H1 (cell line): ENCODE data around the gene FAM169A. TPM values are rescaled to one million over a fixed set of nuclear protein-coding genes. Genes with fewer than 3 reads are reported as not detected.
"Not testable (repeated sequence)": the region's sequence is repeated elsewhere in the genome, so short reads cannot be mapped to it uniquely, and the experiment has no call there.

Experiments used
- CTCF ChIA-PET: fragments of 300-600 bp; sonication (Branson Sonifier 250); formaldehyde crosslinking; loops from one replicate; lab custom pipeline; 2021; ENCODE audit not compliant: partially characterized antibody; lab: Charles Lee
- POLR2A ChIA-PET: fragments of 300-600 bp; sonication (Branson Sonifier 250); formaldehyde crosslinking; loops from one replicate; lab custom pipeline; 2021; ENCODE audit warnings: inconsistent platforms; ENCODE audit not compliant: partially characterized antibody; lab: Charles Lee
- DNase-seq, 2 experiments: peaks; one replicate each; pipeline versions ENCODE4 v3.0.0 to v3.0.0-alpha.2; 2010 to 2022; ENCODE audit warnings: low spot score in 2 of 2, low read depth in 1 of 2, mixed read lengths in 1 of 2
- FAIRE-seq: peaks from 2 replicates; lab custom pipeline; 2011; peaks lifted over from hg19 to GRCh38; lab: Jason Lieb, UNC
- H2AFZ ChIP-seq: 2 replicates; pipeline ENCODE4 v1.8.1; 2012; ENCODE audit warnings: low read length, inconsistent platforms
- H2AK5ac ChIP-seq: 2 replicates; pipeline ENCODE4 v1.6.1; 2013; ENCODE audit warnings: low read depth, low read length
- H2BK120ac ChIP-seq: replicated peaks from 2 replicates; pipeline ENCODE3; 2013; ENCODE audit warnings: low read depth, low read length, inconsistent platforms
- H2BK12ac ChIP-seq: 2 replicates; pipeline ENCODE4 v1.6.1; 2013; ENCODE audit warnings: low read depth, low read length
- H2BK15ac ChIP-seq: 2 replicates; pipeline ENCODE4 v1.6.1; 2013; ENCODE audit warnings: low read length
- H2BK20ac ChIP-seq: 2 replicates; pipeline ENCODE4 v1.6.1; 2013; ENCODE audit warnings: low read length
- H2BK5ac ChIP-seq: 2 replicates; pipeline ENCODE4 v1.6.1; 2013; ENCODE audit warnings: low read depth, low read length
- H3K14ac ChIP-seq: 2 replicates; pipeline ENCODE4 v1.6.1; 2013; ENCODE audit warnings: inconsistent platforms; ENCODE audit not compliant: insufficient read length
- H3K18ac ChIP-seq: 2 replicates; pipeline ENCODE4 v1.6.1; 2013; ENCODE audit warnings: low read length; ENCODE audit errors: extremely low read depth
- H3K23ac ChIP-seq: 2 replicates; pipeline ENCODE4 v1.6.1; 2013; ENCODE audit warnings: inconsistent platforms; ENCODE audit not compliant: insufficient read length
- H3K23me2 ChIP-seq: 2 replicates; pipeline ENCODE4 v1.6.1; 2013; ENCODE audit warnings: low read depth, low read length
- H3K27ac ChIP-seq: 2 replicates; pipeline ENCODE4 v1.6.1; 2011; ENCODE audit warnings: low read depth, low read length, inconsistent platforms
- H3K27me3 ChIP-seq, 4 experiments: replicated peaks in 1 of 4; 1 replicate in 1 of 4; 2 replicates in 3 of 4; pipeline versions ENCODE4 v1.6.1 to v1.8.1; 2011 to 2013; ENCODE audit warnings: low read length in 3 of 4, mild to moderate bottlenecking in 3 of 4, inconsistent platforms in 2 of 4, mixed read lengths in 2 of 4, moderate library complexity in 1 of 4; ENCODE audit not compliant: control insufficient read depth in 3 of 4, insufficient read depth in 3 of 4; ENCODE audit errors: extremely low read depth in 1 of 4
- H3K36me3 ChIP-seq, 4 experiments: 2 replicates each; pipeline versions ENCODE4 v1.6.1 to v1.8.1; 2011 to 2013; ENCODE audit warnings: mild to moderate bottlenecking in 4 of 4, low read length in 3 of 4, moderate library complexity in 2 of 4, control low read depth in 1 of 4, inconsistent platforms in 1 of 4; ENCODE audit not compliant: insufficient read depth in 4 of 4, control insufficient read depth in 2 of 4
- H3K4ac ChIP-seq: replicated peaks from 2 replicates; pipeline ENCODE3; 2013; ENCODE audit warnings: low read length, low read depth, mixed read lengths, inconsistent platforms; ENCODE audit not compliant: insufficient read length
- H3K4me1 ChIP-seq, 4 experiments: replicated peaks in 1 of 4; 1 replicate in 1 of 4; 2 replicates in 3 of 4; pipeline versions ENCODE4 v1.6.1 to v1.8.1; 2011 to 2013; ENCODE audit warnings: low read length in 3 of 4, inconsistent platforms in 2 of 4, mixed read lengths in 1 of 4; ENCODE audit not compliant: insufficient read depth in 4 of 4, control insufficient read depth in 3 of 4
- H3K4me2 ChIP-seq, 2 experiments: 2 replicates each; pipeline versions ENCODE4 v1.6.1 to v1.8.1; 2011 to 2013; ENCODE audit warnings: low read depth in 2 of 2, low read length in 2 of 2, control low read depth in 1 of 2, inconsistent platforms in 1 of 2, mild to moderate bottlenecking in 1 of 2; ENCODE audit not compliant: insufficient read depth in 1 of 2
- H3K4me3 ChIP-seq, 4 experiments: fragments of 200-600, 300-600 bp in 1 of 4; sonication (generic), shearing (Covaris generic), sonication (Bioruptor Twin) in 1 of 4; 2 replicates each; pipeline versions ENCODE4 v1.5.1 to v1.8.1; 2011 to 2016; ENCODE audit warnings: low read length in 4 of 4, low read depth in 3 of 4, control low read depth in 2 of 4, inconsistent platforms in 2 of 4, mild to moderate bottlenecking in 2 of 4, mixed read lengths in 1 of 4, moderate library complexity in 1 of 4; ENCODE audit not compliant: insufficient read depth in 2 of 4; ENCODE audit errors: extremely low read depth in 1 of 4
- H3K56ac ChIP-seq: replicated peaks from 2 replicates; pipeline ENCODE3; 2013; ENCODE audit warnings: low read depth, mild to moderate bottlenecking, mixed read lengths, low read length, inconsistent platforms; ENCODE audit not compliant: insufficient read length
- H3K79me1 ChIP-seq: 2 replicates; pipeline ENCODE4 v1.6.1; 2013; ENCODE audit warnings: low read depth, low read length, control low read depth
- H3K79me2 ChIP-seq, 2 experiments: 2 replicates each; pipeline versions ENCODE4 v1.6.1 to v1.8.1; 2012 to 2013; ENCODE audit warnings: low read length in 2 of 2, mild to moderate bottlenecking in 2 of 2, inconsistent platforms in 1 of 2; ENCODE audit not compliant: insufficient read depth in 2 of 2, control insufficient read depth in 1 of 2
- H3K9ac ChIP-seq, 4 experiments: replicated peaks in 1 of 4; 1 replicate in 1 of 4; 2 replicates in 3 of 4; pipeline versions ENCODE4 v1.6.1 to v1.8.1; 2011 to 2013; ENCODE audit warnings: low read depth in 3 of 4, low read length in 3 of 4, control low read depth in 2 of 4, mild to moderate bottlenecking in 2 of 4, moderate library complexity in 2 of 4, inconsistent platforms in 1 of 4; ENCODE audit errors: extremely low read depth in 1 of 4
- H3K9me3 ChIP-seq, 2 experiments: 2 replicates each; pipeline versions ENCODE4 v1.6.1 to v1.8.1; 2012 to 2013; ENCODE audit warnings: mild to moderate bottlenecking in 2 of 2, moderate library complexity in 2 of 2, control low read depth in 1 of 2, inconsistent platforms in 1 of 2, low read depth in 1 of 2, low read length in 1 of 2, mixed read lengths in 1 of 2; ENCODE audit not compliant: insufficient read depth in 2 of 2
- H4K20me1 ChIP-seq, 2 experiments: replicated peaks in 1 of 2; 2 replicates each; pipeline versions ENCODE3 to v1.8.1; 2011 to 2013; ENCODE audit warnings: inconsistent platforms in 2 of 2, low read length in 2 of 2, mild to moderate bottlenecking in 1 of 2; ENCODE audit not compliant: insufficient read depth in 2 of 2, control insufficient read depth in 1 of 2
- H4K5ac ChIP-seq: 2 replicates; pipeline ENCODE4 v1.6.1; 2013; ENCODE audit warnings: low read length, low read depth, mixed read lengths, inconsistent platforms; ENCODE audit not compliant: insufficient read length
- H4K8ac ChIP-seq: 2 replicates; pipeline ENCODE4 v1.8.0; 2013; ENCODE audit warnings: mild to moderate bottlenecking, moderate library complexity, low read length, inconsistent platforms; ENCODE audit not compliant: insufficient read depth; ENCODE audit errors: extremely low read depth
- H4K91ac ChIP-seq: replicated peaks from 2 replicates; pipeline ENCODE3; 2013; ENCODE audit warnings: low read length, mixed read lengths, inconsistent platforms; ENCODE audit not compliant: insufficient read length
- ATF3 ChIP-seq: IDR thresholded peaks from 2 replicates; pipeline ENCODE4 v1.6.1; 2011; ENCODE audit warnings: low read depth, mild to moderate bottlenecking, low read length; ENCODE audit not compliant: insufficient read depth
- CBX5 ChIP-seq: fragments of 300-800, 300-1000 bp; sonication (generic); IDR thresholded peaks from 2 replicates; pipeline ENCODE4 v1.7.1; 2016; ENCODE audit warnings: antibody characterized with exemption, low read length, low read depth
- TEAD4 ChIP-seq: IDR thresholded peaks from 2 replicates; pipeline ENCODE4 v1.6.1; 2012; ENCODE audit warnings: low read depth, low read length, inconsistent platforms, mixed read lengths
- WGBS, 2 experiments: shearing (Covaris generic) in 1 of 2; methylation state at CpG; one replicate each; pipeline versions ENCODE4 v1.1.6 to v1.1.7; 2013 to 2015; ENCODE audit warnings: low lambda C conversion rate in 2 of 2, mixed read lengths in 2 of 2, inconsistent platforms in 1 of 2, low coverage in 1 of 2, missing lambda C conversion rate in 1 of 2; ENCODE audit not compliant: insufficient replicate concordance in 2 of 2, insufficient coverage in 1 of 2, insufficient read length in 1 of 2; ENCODE audit errors: extremely low coverage in 1 of 2, missing lambda C conversion rate in 1 of 2; 5-methylcytosine and 5-hydroxymethylcytosine counted together
- polyA plus RNA-seq, 7 experiments: library from polyadenylated mRNA; depleted of rRNA in 3 of 7; stranded (reverse) in 5 of 7; unstranded in 2 of 7; fragments of >200 nt in 5 of 7; fragments of 200-250 nt in 2 of 7; gene quantifications; 1 replicate in 5 of 7; 2 replicates in 1 of 7; 4 replicates in 1 of 7; pipeline versions ENCODE4 v1.2.1 to v1.2.3, GENCODE V29; 2011 to 2013; ENCODE audit warnings: missing spikeins in 2 of 7, mixed read lengths in 2 of 7
- total RNA-seq: library from RNA; stranded (reverse); fragmentation: NEBNext Ultra II Directional; extraction: Animal tissue kit (Norgen Biotek cat#: 25700); gene quantifications from 2 replicates; pipeline ENCODE4 v1.2.1, GENCODE V29; 2021

Gene FAM169A
- total and polyA plus RNA-seq, 2 of the 8 experiments (the other 6 are each of a cell fraction or from before 2014, with no cell fraction given) = 12.6 to 83.1 TPM

- TF ChIP-seq CBX5 = no peak
- TF ChIP-seq ATF3 = no peak
- TF ChIP-seq TEAD4 = no peak
Observed at GRCh38 chr5:74798977-74799911, 66.9 kb downstream of the FAM169A start (continued).

- not testable (repeated sequence) for H3K14ac ChIP-seq, FAIRE-seq
Observed at GRCh38 chr5:74791669-74792068, 74.5 kb downstream of the FAM169A start.

More at GRCh38 chr5:74791669-74792068, 74.5 kb downstream of the FAM169A start:
- not testable (repeated sequence) for H2BK15ac ChIP-seq, H3K23me2 ChIP-seq, DNase-seq, H3K4me3 ChIP-seq, H3K9me3 ChIP-seq, H3K9ac ChIP-seq, H3K27ac ChIP-seq, H2AK5ac ChIP-seq, H4K91ac ChIP-seq, H2AFZ ChIP-seq, H2BK20ac ChIP-seq, H2BK5ac ChIP-seq, H3K4me1 ChIP-seq, H3K79me2 ChIP-seq, H3K23ac ChIP-seq, H2BK120ac ChIP-seq, H4K20me1 ChIP-seq, H3K79me1 ChIP-seq, H4K8ac ChIP-seq, H3K18ac ChIP-seq, H3K56ac ChIP-seq, H3K4ac ChIP-seq, H3K4me2 ChIP-seq, H3K27me3 ChIP-seq, H2BK12ac ChIP-seq, H4K5ac ChIP-seq
- peaks cover 12 to 85% (median 34%) of the 10 kb centered on the region in 4 experiments for H3K36me3 ChIP-seq
- ChIA-PET POLR2A (interaction anchor here (0.7 kb wide), 1 partner anchor 339 kb away, joined by 4 read pairs; no protein-coding TSS in a partner anchor), CTCF (interaction anchor here (0.6 kb wide), 1 partner anchor 112 kb away, joined by 3 read pairs; no protein-coding TSS in a partner anchor)
- 97% methylated on average over 3 of the region's 3 CpGs; no CpG with 5 or more reads in 1 of the 2 experiments for WGBS, 2 experiments
